Endothelial cell of umbilical vein (primary cell): Measurements from ENCODE around the gene CELF1. TPM values are rescaled to one million over a fixed set of nuclear protein-coding genes. Genes with fewer than 3 reads are reported as not detected.

Source experiments
- BruUV-seq: library from RNA; stranded (reverse); fragments of 400-500 nt; replicated peaks from 2 replicates; lab custom pipeline; 2021; lab: Mats Ljungman, UMichigan
- CTCF ChIA-PET: fragments of 300-600, 350-600 bp; sonication (Branson Sonifier 250); formaldehyde crosslinking; loops from one replicate; lab custom pipeline; 2021; ENCODE audit warnings: antibody characterized with exemption, inconsistent platforms; lab: Charles Lee
- POLR2A ChIA-PET: fragments of 300-600, 350-600 bp; sonication (Branson Sonifier 250); formaldehyde crosslinking; loops from one replicate; lab custom pipeline; 2021; ENCODE audit warnings: antibody characterized with exemption, inconsistent platforms; lab: Charles Lee
- DNase-seq: peaks from one replicate; pipeline ENCODE4 v3.0.0-alpha.2; 2011; ENCODE audit warnings: low read depth, low spot score
- FAIRE-seq: peaks from 2 replicates; lab custom pipeline; 2011; peaks lifted over from hg19 to GRCh38; lab: Jason Lieb, UNC
- H2AFZ ChIP-seq: 2 replicates; pipeline ENCODE4 v1.6.0; 2012; ENCODE audit warnings: low read depth, low read length, control low read depth, inconsistent platforms
- H3K27ac ChIP-seq: 2 replicates; pipeline ENCODE4 v1.5.1; 2011; ENCODE audit warnings: low read depth, mild to moderate bottlenecking, control low read depth, low read length, moderate library complexity; ENCODE audit not compliant: insufficient read depth
- H3K27me3 ChIP-seq, 2 experiments: 2 replicates each; pipeline versions ENCODE4 v1.6.0 to v1.6.1; 2011; ENCODE audit warnings: low read length in 2 of 2, mixed read lengths in 1 of 2; ENCODE audit not compliant: control insufficient read depth in 2 of 2, insufficient read depth in 2 of 2
- H3K36me3 ChIP-seq, 2 experiments: 2 replicates in 1 of 2; 3 replicates in 1 of 2; pipeline ENCODE4 v1.5.1; 2011; ENCODE audit warnings: low read length in 2 of 2, mild to moderate bottlenecking in 1 of 2, moderate library complexity in 1 of 2; ENCODE audit not compliant: control insufficient read depth in 2 of 2, insufficient read depth in 2 of 2; ENCODE audit errors: extremely low read depth in 1 of 2
- H3K4me1 ChIP-seq: 3 replicates; pipeline ENCODE4 v1.5.1; 2011; ENCODE audit warnings: mild to moderate bottlenecking, low read length; ENCODE audit not compliant: control insufficient read depth, insufficient read depth; ENCODE audit errors: extremely low read depth
- H3K4me2 ChIP-seq: 2 replicates; pipeline ENCODE4 v1.6.1; 2011; ENCODE audit warnings: low read length, control low read depth, mixed read lengths; ENCODE audit not compliant: insufficient read depth
- H3K4me3 ChIP-seq, 3 experiments: fragments of 200-600 bp in 1 of 3; sonication (generic), shearing (Covaris generic) in 1 of 3; replicated peaks in 1 of 3; 2 replicates each; pipeline ENCODE4 v1.5.1; 2011 to 2016; ENCODE audit warnings: control low read depth in 3 of 3, low read length in 3 of 3, mild to moderate bottlenecking in 2 of 3, inconsistent platforms in 1 of 3, low read depth in 1 of 3, moderate library complexity in 1 of 3; ENCODE audit not compliant: insufficient read depth in 1 of 3
- H3K79me2 ChIP-seq: 2 replicates; pipeline ENCODE4 v1.6.0; 2012; ENCODE audit warnings: low read length, inconsistent platforms; ENCODE audit not compliant: control insufficient read depth, insufficient read depth
- H3K9ac ChIP-seq: replicated peaks from 2 replicates; pipeline ENCODE3; 2011; ENCODE audit warnings: low read length, control low read depth; ENCODE audit not compliant: insufficient read depth; ENCODE audit errors: extremely low read depth
- H3K9me1 ChIP-seq: replicated peaks from 3 replicates; pipeline ENCODE4 v1.6.0; 2011; ENCODE audit warnings: mild to moderate bottlenecking, low read length; ENCODE audit not compliant: control insufficient read depth, insufficient read depth; ENCODE audit errors: extremely low read depth
- H3K9me3 ChIP-seq: replicated peaks from 2 replicates; pipeline ENCODE4 v1.5.1; 2012; ENCODE audit warnings: low read length, inconsistent platforms; ENCODE audit not compliant: control insufficient read depth, insufficient read depth
- H4K20me1 ChIP-seq: replicated peaks from 2 replicates; pipeline ENCODE3; 2011; ENCODE audit warnings: mild to moderate bottlenecking, low read length; ENCODE audit not compliant: control insufficient read depth, insufficient read depth; ENCODE audit errors: extremely low read depth
- EZH2 ChIP-seq: IDR thresholded peaks from 2 replicates; pipeline ENCODE4 v1.6.1; 2012; ENCODE audit warnings: borderline replicate concordance, low read depth, mild to moderate bottlenecking, moderate library complexity, low read length, inconsistent platforms; ENCODE audit not compliant: severe bottlenecking
- FOS ChIP-seq: IDR thresholded peaks from 2 replicates; pipeline ENCODE4 v1.6.1; 2011; ENCODE audit warnings: mild to moderate bottlenecking, low read length, moderate library complexity, borderline replicate concordance; ENCODE audit not compliant: insufficient read depth
- GATA2 ChIP-seq: IDR thresholded peaks from 2 replicates; pipeline ENCODE4 v1.7.0; 2011; ENCODE audit warnings: low read depth, mild to moderate bottlenecking, moderate library complexity, mixed read lengths, low read length; ENCODE audit not compliant: insufficient read length, insufficient read depth
- JUN ChIP-seq: IDR thresholded peaks from 2 replicates; pipeline ENCODE4 v1.6.1; 2011; ENCODE audit warnings: borderline replicate concordance, low read depth; ENCODE audit not compliant: insufficient read length, insufficient read depth
- MYC ChIP-seq: IDR thresholded peaks from one replicate; pipeline ENCODE4 v1.6.1; 2011; ENCODE audit warnings: mild to moderate bottlenecking, low read depth, low read length
- POLR2A ChIP-seq: IDR thresholded peaks from 2 replicates; pipeline ENCODE4 v1.6.1; 2012; ENCODE audit warnings: low read depth, mild to moderate bottlenecking, control low read depth, low read length
- POLR2AphosphoS5 ChIP-seq: IDR thresholded peaks from 2 replicates; pipeline ENCODE4 v1.6.1; 2012; ENCODE audit warnings: low read depth, mild to moderate bottlenecking, control low read depth, low read length, moderate library complexity; ENCODE audit not compliant: insufficient read depth
- dilution Hi-C: fragments of 300-500 bp; cut with MboI; formaldehyde crosslinking; loops from one replicate; pipeline ENCODE4 v1.15.0; 2019; ENCODE audit warnings: low sequenced_read_pairs; ENCODE audit not compliant: extremely low pct_ligation_motif_present
- intact Hi-C: fragments of 100-400 bp; cut with micrococcal nuclease; formaldehyde crosslinking; loops from one replicate; pipeline ENCODE4 v1.10.0; 2022
- polyA plus RNA-seq, 4 experiments: library from polyadenylated mRNA; depleted of rRNA in 3 of 4; stranded (reverse) in 3 of 4; unstranded in 1 of 4; fragments of >200 nt; gene quantifications; 2 replicates each; pipeline versions ENCODE4 v1.2.1 to v1.2.3, GENCODE V29; 2011 to 2012; ENCODE audit warnings: missing spikeins in 1 of 4
- total RNA-seq: library from RNA; stranded (reverse); gene quantifications from 2 replicates; pipeline ENCODE4 v1.2.3, GENCODE V29; 2021
- TF ChIP-seq, protein P1 (sequence below): IDR thresholded peaks from 2 replicates; pipeline ENCODE4 v1.6.1; 2011; ENCODE audit not compliant: insufficient read depth, insufficient read length

Gene CELF1
- total and polyA plus RNA-seq, 2 donors (not counting 3 experiments of a cell fraction or from before 2014, with no cell fraction given): 66.3 to 120 TPM

DNA sequence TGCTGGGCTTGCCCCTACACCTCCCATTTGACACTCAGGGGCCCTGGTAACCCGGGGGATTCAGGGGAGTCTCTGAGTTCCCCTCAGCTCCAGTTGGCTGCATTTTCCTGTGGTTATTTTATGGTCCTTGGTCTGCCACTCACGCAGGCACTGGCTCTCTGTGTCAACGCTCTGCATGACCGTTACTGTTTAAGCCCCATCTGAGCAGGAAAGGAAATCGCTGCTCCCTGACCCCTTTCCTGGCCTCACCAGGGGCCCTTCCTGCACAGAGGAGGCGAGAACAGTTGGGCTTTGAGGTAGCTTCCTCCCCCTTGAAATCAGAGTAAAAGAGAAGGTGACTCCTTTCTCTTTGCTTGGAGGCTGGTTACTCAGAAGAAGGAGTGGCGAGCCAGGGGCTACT, 38.8 kb upstream of the CELF1 start:
- no peaks in the 10 kb centered on the region for H3K9me3 ChIP-seq
- FAIRE-seq: peak; percentile 71
- H3K9me1 ChIP-seq: no peaks in the 10 kb centered on the region
- no TSS peak for BruUV-seq
- ChIA-PET CTCF (interaction anchor here (1.2 to 1.3 kb wide), 2 partner anchors 25 to 179 kb away, joined by 4 to 5 read pairs; no protein-coding TSS in a partner anchor), POLR2A (interaction anchor here (0.5 kb wide), 1 partner anchor 125 kb away, joined by 4 read pairs; no protein-coding TSS in a partner anchor)
- intact Hi-C loops (no loop called here), dilution Hi-C loops (no loop called here)
- no peak overlapping the region for H3K4me3 ChIP-seq
- peaks cover 32 to 40% of the 10 kb centered on the region in 2 experiments for H3K27me3 ChIP-seq
- H3K4me1 ChIP-seq: peaks cover 10% of the 10 kb centered on the region
- no peaks in the 10 kb centered on the region for H4K20me1 ChIP-seq
- no peak overlapping the region for H3K4me2 ChIP-seq
- H3K79me2 ChIP-seq: no peaks in the 10 kb centered on the region
- H2AFZ ChIP-seq: no peak overlapping the region
- no peak overlapping the region for H3K9ac ChIP-seq
- TF ChIP-seq GATA2 (no peak), POLR2A (no peak), FOS (no peak), MYC (no peak), EZH2 (no peak), POLR2AphosphoS5 (no peak), JUN (no peak)
- TF ChIP-seq, protein P1, sequence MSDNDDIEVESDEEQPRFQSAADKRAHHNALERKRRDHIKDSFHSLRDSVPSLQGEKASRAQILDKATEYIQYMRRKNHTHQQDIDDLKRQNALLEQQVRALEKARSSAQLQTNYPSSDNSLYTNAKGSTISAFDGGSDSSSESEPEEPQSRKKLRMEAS: no peak
- peak; percentile 66 for DNase-seq
- no peaks in the 10 kb centered on the region for H3K36me3 ChIP-seq
- H3K27ac ChIP-seq: no peak overlapping the region
